NT2/D1 (cell line): ENCODE measurements around the gene KLRF1.

Experiments used
- DNase-seq: peaks from one replicate; pipeline ENCODE4 v3.0.0-alpha.2; 2011; ENCODE audit warnings: low read depth, low spot score
- H3K27me3 ChIP-seq: 2 replicates; pipeline ENCODE4 v1.6.0; 2011; ENCODE audit warnings: mild to moderate bottlenecking; ENCODE audit not compliant: insufficient read length, insufficient read depth
- H3K36me3 ChIP-seq: 2 replicates; pipeline ENCODE4 v1.6.1; 2011; ENCODE audit warnings: mild to moderate bottlenecking, low read length, mixed read lengths; ENCODE audit not compliant: insufficient read depth, insufficient read length
- H3K4me1 ChIP-seq: 2 replicates; pipeline ENCODE4 v1.5.1; 2011; ENCODE audit not compliant: insufficient read depth, insufficient read length
- H3K4me3 ChIP-seq: 2 replicates; pipeline ENCODE4 v1.5.1; 2011; ENCODE audit warnings: low read depth; ENCODE audit not compliant: insufficient read length
- H3K9ac ChIP-seq: 2 replicates; pipeline ENCODE4 v1.6.0; 2011; ENCODE audit warnings: low read depth; ENCODE audit not compliant: insufficient read length
- H3K9me3 ChIP-seq: 2 replicates; pipeline ENCODE4 v1.5.1; 2011; ENCODE audit warnings: mild to moderate bottlenecking, low read length; ENCODE audit not compliant: insufficient read depth
- SUZ12 ChIP-seq: IDR thresholded peaks from 2 replicates; pipeline ENCODE4 v1.6.1; 2011; ENCODE audit not compliant: insufficient read length, insufficient read depth; ENCODE audit errors: extremely low read depth
- YY1 ChIP-seq: IDR thresholded peaks from 2 replicates; pipeline ENCODE4 v1.6.1; 2011; ENCODE audit not compliant: insufficient read length, insufficient read depth
- ZNF274 ChIP-seq: IDR thresholded peaks from 2 replicates; pipeline ENCODE4 v1.6.1; 2011; ENCODE audit warnings: mild to moderate bottlenecking, low read depth, low read length

KLRF1 gene

DNA sequence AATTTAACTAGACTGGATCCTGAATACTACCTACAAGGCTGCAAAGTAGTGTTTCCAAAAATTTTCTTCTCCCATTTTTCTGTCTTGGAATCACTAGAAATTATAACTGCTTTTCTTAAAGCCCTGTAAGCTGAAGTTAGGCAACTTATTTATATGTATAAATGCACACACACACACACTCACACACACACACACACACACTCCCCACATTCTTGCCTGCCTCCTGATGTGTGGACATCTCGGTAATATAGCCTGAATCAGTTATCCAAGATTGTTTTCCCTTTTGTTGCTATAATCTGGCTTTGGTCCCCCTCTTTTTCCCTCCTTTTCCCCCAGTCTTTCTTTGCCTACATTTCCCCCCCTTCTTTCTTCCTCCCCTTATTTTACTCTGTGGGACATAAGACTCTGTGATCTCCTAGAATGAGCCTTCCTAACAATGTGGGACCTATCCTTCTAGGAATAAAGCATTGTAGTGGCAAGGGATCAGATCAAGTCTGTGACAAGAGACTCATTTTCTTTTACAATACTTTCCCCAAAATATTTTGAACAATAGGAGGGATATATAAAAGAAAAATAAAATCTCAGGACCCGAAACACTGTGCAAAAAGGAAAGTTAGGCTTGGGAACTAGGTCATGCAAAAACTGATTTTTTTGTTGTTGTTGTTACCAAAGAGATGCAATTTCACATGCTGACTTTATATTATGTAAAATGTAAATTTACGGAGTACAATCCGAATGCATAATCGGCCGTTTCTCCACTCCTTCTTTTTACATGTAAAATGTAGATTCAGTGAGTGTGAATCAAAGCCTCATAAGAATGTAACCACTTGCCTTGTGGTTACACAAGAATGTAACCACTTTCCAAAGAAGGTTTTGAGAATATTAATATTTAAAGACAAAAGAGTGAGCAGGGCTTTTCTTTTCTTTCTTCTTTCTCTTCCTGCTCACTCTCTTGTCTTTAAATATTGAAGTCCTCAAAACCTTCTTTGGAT lies 40.3 kb upstream of the KLRF1 start:
- TF ChIP-seq ZNF274 (no peak), YY1 (no peak), SUZ12 (no peak)
- peaks cover 27% of the 10 kb centered on the region for H3K9me3 ChIP-seq
- H3K9ac ChIP-seq = no peak overlapping the region
- no peak for DNase-seq
- peaks cover 4% of the 10 kb centered on the region for H3K4me1 ChIP-seq
- H3K27me3 ChIP-seq = no peaks in the 10 kb centered on the region
- no peaks in the 10 kb centered on the region for H3K36me3 ChIP-seq
- no peak overlapping the region for H3K4me3 ChIP-seq

DNA sequence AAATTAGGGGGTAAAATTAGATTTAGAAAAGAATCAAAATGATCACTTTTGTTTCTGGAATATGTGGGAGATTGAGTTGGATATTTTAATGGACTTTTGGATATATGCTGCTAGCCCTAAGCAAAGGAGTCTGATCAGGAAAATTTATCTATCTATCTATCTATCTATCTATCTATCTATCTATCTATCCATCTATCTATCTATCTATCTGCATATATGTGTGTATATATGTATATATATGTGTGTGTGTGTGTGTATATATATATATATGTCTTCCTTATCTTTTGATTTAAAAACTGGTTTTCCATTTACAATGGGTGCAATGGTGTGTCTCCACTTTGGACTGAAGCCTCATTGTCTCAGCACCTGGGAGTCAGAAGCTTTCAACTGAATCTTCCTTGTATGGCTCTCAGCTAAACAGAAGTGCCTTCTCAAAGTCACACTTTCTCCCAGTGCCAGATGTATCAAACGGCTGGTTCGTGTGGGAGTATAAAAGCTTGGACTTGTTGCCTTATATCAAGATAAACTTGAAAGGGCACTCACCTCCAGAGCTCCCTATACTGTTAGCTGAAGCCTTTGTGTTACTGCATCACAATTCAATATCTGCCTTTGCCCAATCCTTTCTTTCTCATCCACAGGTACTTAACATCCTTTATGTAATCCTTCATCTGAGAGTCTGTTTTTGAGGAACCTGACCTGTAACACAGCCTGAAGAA lies 34.9 kb upstream of the KLRF1 start:
- no peak for DNase-seq
- Histone ChIP-seq H3K27me3 (no peaks in the 10 kb centered on the region), H3K4me3 (no peak overlapping the region), H3K36me3 (no peaks in the 10 kb centered on the region), H3K9me3 (peaks cover 27% of the 10 kb centered on the region), H3K9ac (no peak overlapping the region), H3K4me1 (no peaks in the 10 kb centered on the region)
- no peak for TF ChIP-seq ZNF274
- TF ChIP-seq YY1 = no peak
- TF ChIP-seq SUZ12 = no peak

DNA sequence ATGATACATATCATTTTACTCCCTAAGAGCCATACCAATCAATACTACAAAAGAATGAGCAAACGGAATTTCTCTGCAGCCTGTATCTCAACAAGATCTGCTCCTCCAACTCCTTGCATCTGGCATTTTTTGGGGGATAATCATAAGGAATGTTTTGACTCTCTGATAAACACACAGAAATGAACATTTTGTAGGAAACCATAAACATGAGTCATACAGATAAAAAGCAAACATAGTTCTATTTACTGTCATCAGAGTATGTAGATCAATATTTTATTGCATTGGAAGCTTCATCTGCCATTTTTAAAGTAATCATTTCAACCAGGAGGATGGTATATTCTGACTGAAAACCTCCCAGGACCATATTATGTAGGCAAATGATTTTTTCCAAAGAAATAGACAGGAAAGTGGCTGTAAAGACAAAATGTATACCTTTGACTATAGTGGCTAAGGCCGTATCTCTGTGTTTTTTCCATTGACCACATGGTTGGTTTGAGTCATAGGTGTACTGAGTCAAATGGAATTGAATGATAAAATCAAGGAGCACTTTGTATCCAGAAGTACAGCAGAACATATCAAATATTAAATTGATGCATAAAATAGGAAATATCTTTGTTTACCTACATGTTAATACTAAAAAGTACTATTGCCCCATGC lies 34.2 kb upstream of the KLRF1 start:
- Histone ChIP-seq H3K4me3 (no peak overlapping the region), H3K9me3 (peaks cover 24% of the 10 kb centered on the region), H3K4me1 (no peaks in the 10 kb centered on the region), H3K27me3 (no peaks in the 10 kb centered on the region), H3K36me3 (no peaks in the 10 kb centered on the region), H3K9ac (no peak overlapping the region)
- no peak for DNase-seq
- TF ChIP-seq YY1 (no peak), ZNF274 (no peak), SUZ12 (no peak)

DNA sequence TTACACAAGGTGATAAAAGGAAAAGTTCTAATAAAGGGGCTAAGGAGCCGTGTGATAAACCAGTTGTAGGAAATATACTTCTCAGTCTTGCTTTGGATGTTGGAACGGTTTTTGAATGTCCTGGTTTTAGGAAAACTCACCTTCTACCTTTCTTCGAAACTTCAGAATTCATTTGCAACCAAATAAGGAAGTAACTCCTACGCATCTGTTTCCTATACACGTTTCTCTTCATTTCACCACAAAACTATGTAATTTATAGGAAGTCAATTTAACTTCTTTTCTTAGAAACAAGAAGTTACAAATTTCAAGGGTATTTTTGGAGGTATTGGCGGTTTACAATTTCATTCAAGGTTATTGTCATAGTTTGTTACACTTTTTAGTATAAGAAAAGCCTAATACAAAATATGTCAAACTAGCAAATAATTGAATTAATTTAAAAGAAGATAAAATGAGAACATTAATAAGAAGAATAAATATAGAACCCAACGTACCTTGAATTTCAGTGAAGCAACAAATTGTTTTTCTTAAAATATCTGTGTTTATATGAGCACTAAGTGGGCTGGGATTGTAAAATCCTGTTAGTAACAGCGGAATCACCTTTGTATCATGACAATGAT lies 33.4 kb upstream of the KLRF1 start:
- no peaks in the 10 kb centered on the region for H3K27me3 ChIP-seq
- no peaks in the 10 kb centered on the region for H3K36me3 ChIP-seq
- no peaks in the 10 kb centered on the region for H3K4me1 ChIP-seq
- peaks cover 17% of the 10 kb centered on the region for H3K9me3 ChIP-seq
- H3K9ac ChIP-seq = no peak overlapping the region
- DNase-seq = no peak
- TF ChIP-seq ZNF274 (no peak), YY1 (no peak), SUZ12 (no peak)
- H3K4me3 ChIP-seq = no peak overlapping the region

DNA sequence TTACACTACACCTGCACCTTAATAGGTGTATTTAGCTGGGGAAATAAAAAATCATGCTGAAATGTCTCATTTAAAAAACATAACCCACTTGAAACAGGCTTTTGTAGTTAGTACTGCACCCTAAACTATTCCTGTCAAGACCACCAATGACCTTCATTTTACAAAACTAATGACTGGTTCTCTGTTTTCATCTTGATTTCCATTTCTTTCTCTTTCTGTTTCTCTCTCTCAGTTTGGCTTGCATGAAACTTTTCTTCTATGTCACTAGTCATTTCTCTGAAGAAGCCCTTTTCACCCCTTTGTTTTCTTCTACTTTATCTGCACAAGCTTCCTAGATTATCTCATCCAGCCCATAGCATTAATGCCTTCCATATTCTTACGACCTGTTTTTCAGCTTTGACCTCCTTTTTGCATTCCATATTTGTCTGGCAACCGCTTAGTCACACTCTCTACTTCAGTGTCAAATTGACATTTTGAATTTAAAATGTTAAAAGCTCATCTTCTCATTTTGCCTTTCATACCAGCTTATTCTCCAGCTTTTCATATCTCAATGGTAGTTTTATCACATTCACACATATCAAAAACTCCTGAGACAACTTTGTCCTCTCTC lies 32.7 kb upstream of the KLRF1 start:
- no peak for TF ChIP-seq YY1
- TF ChIP-seq ZNF274 = no peak
- no peak for TF ChIP-seq SUZ12
- no peak for DNase-seq
- Histone ChIP-seq H3K4me3 (no peak overlapping the region), H3K9me3 (peaks cover 10% of the 10 kb centered on the region), H3K4me1 (no peaks in the 10 kb centered on the region), H3K27me3 (no peaks in the 10 kb centered on the region), H3K9ac (no peak overlapping the region), H3K36me3 (no peaks in the 10 kb centered on the region)

DNA sequence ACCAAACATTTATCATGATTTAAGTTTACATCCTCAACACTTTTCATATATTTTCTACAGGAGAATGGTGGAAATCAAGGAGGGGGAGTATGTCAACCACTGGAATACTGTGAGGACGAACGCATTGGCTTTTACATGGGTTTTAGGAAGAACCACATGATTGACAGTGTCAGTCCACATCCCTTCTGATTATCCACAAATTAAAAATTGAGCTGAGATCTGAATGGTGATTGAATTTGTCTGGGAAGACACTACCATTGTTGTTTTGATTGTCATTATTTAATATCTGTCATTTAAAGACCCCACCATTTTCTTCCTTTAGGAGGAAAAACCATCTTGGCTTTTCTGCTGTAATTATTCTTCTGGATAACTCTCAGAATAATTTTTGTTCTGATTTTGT lies 31.3 kb upstream of the KLRF1 start:
- H3K9ac ChIP-seq = no peak overlapping the region
- H3K4me3 ChIP-seq = no peak overlapping the region
- no peaks in the 10 kb centered on the region for H3K4me1 ChIP-seq
- H3K27me3 ChIP-seq = no peaks in the 10 kb centered on the region
- no peak for TF ChIP-seq SUZ12
- TF ChIP-seq YY1 = no peak
- no peak for TF ChIP-seq ZNF274
- no peak for DNase-seq
- H3K9me3 ChIP-seq = no peaks in the 10 kb centered on the region
- H3K36me3 ChIP-seq = no peaks in the 10 kb centered on the region
